ENCODE measurements around the gene CCDC187. TPM values are rescaled to one million over a fixed set of nuclear protein-coding genes. Genes with fewer than 3 reads are reported as not detected.

Gene CCDC187
- total RNA-seq, 1 donor, result under 0.01 TPM

- no peak for DNase-seq (ENCODE audit: low read depth)
- TF ChIP-seq CTCF (IDR thresholded peaks at IDR 0.05; ENCODE audit: insufficient read depth, low read depth, low read length), result no peak
- no peak overlapping the region for H3K4me3 ChIP-seq (ENCODE audit: low read depth, low read length)
Measured at GRCh38 chr9:136293476-136294077, 10.3 kb downstream of the CCDC187 start.

GRCh38 chr9:136292591-136293448, 11.1 kb downstream of the CCDC187 start:
- no peak for TF ChIP-seq CTCF (IDR thresholded peaks at IDR 0.05; ENCODE audit: insufficient read depth, low read depth, low read length)
- H3K4me3 ChIP-seq (ENCODE audit: low read depth, low read length), result no peak overlapping the region
- no peak for DNase-seq (ENCODE audit: low read depth)

GRCh38 chr9:136292026-136292538, 11.8 kb downstream of the CCDC187 start:
- no peak overlapping the region for H3K4me3 ChIP-seq (ENCODE audit: low read depth, low read length)
- DNase-seq (ENCODE audit: low read depth), result no peak
- no peak for TF ChIP-seq CTCF (IDR thresholded peaks at IDR 0.05; ENCODE audit: insufficient read depth, low read depth, low read length)

- TF ChIP-seq CTCF (IDR thresholded peaks at IDR 0.05; ENCODE audit: insufficient read depth, low read depth, low read length), result no peak
- no peak for DNase-seq (ENCODE audit: low read depth)
- H3K4me3 ChIP-seq (ENCODE audit: low read depth, low read length), result no peak overlapping the region
Measured at GRCh38 chr9:136291306-136292025, 12.4 kb downstream of the CCDC187 start.

- DNase-seq (ENCODE audit: low read depth), result no peak
- H3K4me3 ChIP-seq (ENCODE audit: low read depth, low read length), result no peak overlapping the region
- no peak for TF ChIP-seq CTCF (IDR thresholded peaks at IDR 0.05; ENCODE audit: insufficient read depth, low read depth, low read length)
Measured at GRCh38 chr9:136290508-136291000, 13.3 kb downstream of the CCDC187 start.

- H3K4me3 ChIP-seq (ENCODE audit: low read depth, low read length), result no peak overlapping the region
- TF ChIP-seq CTCF (IDR thresholded peaks at IDR 0.05; ENCODE audit: insufficient read depth, low read depth, low read length), result no peak
- DNase-seq (ENCODE audit: low read depth), result no peak
Measured at GRCh38 chr9:136289651-136290507, 14.0 kb downstream of the CCDC187 start.

All from fibroblast of villous mesenchyme (primary cell).